ENCODE measurements around the gene VCL.

- TF ChIP-seq, protein P1, sequence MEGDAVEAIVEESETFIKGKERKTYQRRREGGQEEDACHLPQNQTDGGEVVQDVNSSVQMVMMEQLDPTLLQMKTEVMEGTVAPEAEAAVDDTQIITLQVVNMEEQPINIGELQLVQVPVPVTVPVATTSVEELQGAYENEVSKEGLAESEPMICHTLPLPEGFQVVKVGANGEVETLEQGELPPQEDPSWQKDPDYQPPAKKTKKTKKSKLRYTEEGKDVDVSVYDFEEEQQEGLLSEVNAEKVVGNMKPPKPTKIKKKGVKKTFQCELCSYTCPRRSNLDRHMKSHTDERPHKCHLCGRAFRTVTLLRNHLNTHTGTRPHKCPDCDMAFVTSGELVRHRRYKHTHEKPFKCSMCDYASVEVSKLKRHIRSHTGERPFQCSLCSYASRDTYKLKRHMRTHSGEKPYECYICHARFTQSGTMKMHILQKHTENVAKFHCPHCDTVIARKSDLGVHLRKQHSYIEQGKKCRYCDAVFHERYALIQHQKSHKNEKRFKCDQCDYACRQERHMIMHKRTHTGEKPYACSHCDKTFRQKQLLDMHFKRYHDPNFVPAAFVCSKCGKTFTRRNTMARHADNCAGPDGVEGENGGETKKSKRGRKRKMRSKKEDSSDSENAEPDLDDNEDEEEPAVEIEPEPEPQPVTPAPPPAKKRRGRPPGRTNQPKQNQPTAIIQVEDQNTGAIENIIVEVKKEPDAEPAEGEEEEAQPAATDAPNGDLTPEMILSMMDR (IDR thresholded peaks at IDR 0.05): no peak
- TF ChIP-seq POLR2A (IDR thresholded peaks at IDR 0.05): no peak
These were observed 10.4 kb downstream of the VCL start for GRCh38 chr10:74008212-74008731.
